Measurements from ENCODE around the gene ZFYVE28. TPM values are rescaled to one million over a fixed set of nuclear protein-coding genes. Genes with fewer than 3 reads are reported as not detected.

The ZFYVE28 gene
- total and polyA plus RNA-seq, 9 donors = 1.3 to 12.1 (median 8.6) TPM

- H3K27ac ChIP-seq = no peak overlapping the region
- no peak for TF ChIP-seq EP300 (IDR thresholded peaks at IDR 0.05)
- no peak for TF ChIP-seq CTCF (IDR thresholded peaks at IDR 0.05)
- TF ChIP-seq POLR2A (IDR thresholded peaks at IDR 0.05) = no peak
- no peaks in the 10 kb centered on the region for H3K9me3 ChIP-seq
- no peak for DNase-seq
- no peaks in the 10 kb centered on the region for H3K36me3 ChIP-seq
- no peaks in the 10 kb centered on the region for H3K4me1 ChIP-seq (ENCODE audit: insufficient read depth)
- no peaks in the 10 kb centered on the region for H3K27me3 ChIP-seq
- 82 to 86% (median 84%) methylated on average over 13 of the region's 13 CpGs for WGBS, 3 donors
- intact Hi-C loops (cut with DNase I) = no loop called here
- H3K4me3 ChIP-seq = no peak overlapping the region
Measured at GRCh38 chr4:2426711-2427275, 8.3 kb upstream of the ZFYVE28 start.

- intact Hi-C loops (cut with DNase I) = no loop called here
- no peak overlapping the region for H3K27ac ChIP-seq
- 76 to 89% (median 80%) methylated on average over 4 to 8 of the region's 8 CpGs for WGBS, 3 donors
Measured at GRCh38 chr4:2426069-2426397, 7.6 kb upstream of the ZFYVE28 start.

GRCh38 chr4:2425386-2426068 is 7.1 kb upstream of the ZFYVE28 start:
- TF ChIP-seq POLR2A (IDR thresholded peaks at IDR 0.05) (no peak), CTCF (IDR thresholded peaks at IDR 0.05) (no peak), EP300 (IDR thresholded peaks at IDR 0.05) (no peak)
- intact Hi-C loops (cut with DNase I) = no loop called here
- Histone ChIP-seq H3K27me3 (no peaks in the 10 kb centered on the region), H3K4me1 (ENCODE audit: insufficient read depth) (no peaks in the 10 kb centered on the region), H3K36me3 (no peaks in the 10 kb centered on the region), H3K27ac (no peak overlapping the region), H3K9me3 (no peaks in the 10 kb centered on the region), H3K4me3 (no peak overlapping the region)
- WGBS, 3 donors = 83 to 93% (median 91%) methylated on average over 10 to 13 of the region's 13 CpGs
- no peak for DNase-seq

More at GRCh38 chr4:2426069-2426397, 7.6 kb upstream of the ZFYVE28 start:
- no peak for DNase-seq
- Histone ChIP-seq H3K4me3 (no peak overlapping the region), H3K36me3 (no peaks in the 10 kb centered on the region), H3K27me3 (no peaks in the 10 kb centered on the region), H3K9me3 (no peaks in the 10 kb centered on the region), H3K4me1 (ENCODE audit: insufficient read depth) (no peaks in the 10 kb centered on the region)
- TF ChIP-seq CTCF (IDR thresholded peaks at IDR 0.05) = no peak
- no peak for TF ChIP-seq EP300 (IDR thresholded peaks at IDR 0.05)
- TF ChIP-seq POLR2A (IDR thresholded peaks at IDR 0.05) = no peak

- 68 to 71% (median 70%) methylated on average over 10 of the region's 10 CpGs for WGBS, 3 donors
- peaks cover 2% of the 10 kb centered on the region for H3K4me1 ChIP-seq (ENCODE audit: insufficient read depth)
- intact Hi-C loops (cut with DNase I) = no loop called here
Measured at GRCh38 chr4:2424581-2424980, 6.1 kb upstream of the ZFYVE28 start.

More at GRCh38 chr4:2424581-2424980, 6.1 kb upstream of the ZFYVE28 start:
- Histone ChIP-seq H3K27me3 (no peaks in the 10 kb centered on the region), H3K4me3 (no peak overlapping the region), H3K36me3 (no peaks in the 10 kb centered on the region), H3K27ac (no peak overlapping the region), H3K9me3 (no peaks in the 10 kb centered on the region)
- TF ChIP-seq EP300 (IDR thresholded peaks at IDR 0.05) = no peak
- TF ChIP-seq CTCF (IDR thresholded peaks at IDR 0.05) = no peak
- TF ChIP-seq POLR2A (IDR thresholded peaks at IDR 0.05) = no peak
- DNase-seq = no peak

Data from ovary (tissue), 9 donors.